SHP77 (cell line): ENCODE data around the gene ACOT4.
"Not testable (repeated sequence)": the region's sequence is repeated elsewhere in the genome, so short reads cannot be mapped to it uniquely, and the experiment has no call there.

Source experiments
- DNase-seq, 2 experiments: peaks; one replicate each; lab custom pipeline; 2025; lab: John Stamatoyannopoulos, UW

Gene ACOT4

GRCh38 chr14:73591690-73592449, at the start of gene ACOT4:
TSS of gene ACOT4 (plus strand) at chr14:73591873. CDS start at chr14:73591960, 87 bp downstream.
- no peak for DNase-seq

- DNase-seq = not testable (repeated sequence)
Measured at GRCh38 chr14:73542961-73543360, 48.7 kb upstream of the ACOT4 start.

DNA sequence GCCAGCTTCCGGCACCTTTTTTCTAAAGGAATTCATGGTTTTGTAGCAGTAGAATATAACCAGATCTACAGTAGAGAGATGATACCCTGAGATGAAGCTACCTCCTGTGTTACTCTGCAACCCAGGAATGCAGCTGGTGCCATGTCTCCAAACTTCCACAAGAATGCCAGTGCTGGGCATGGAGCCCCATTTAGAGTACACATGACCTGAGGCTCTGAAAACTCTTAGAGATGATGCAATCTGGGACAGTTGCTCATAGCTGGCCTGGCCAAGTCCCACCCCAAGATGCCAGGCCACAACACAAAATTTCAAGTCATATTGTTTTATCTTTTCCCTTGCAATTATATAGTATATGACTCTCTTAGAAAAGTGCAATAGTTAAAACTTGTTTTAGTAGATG, 46.3 kb upstream of the ACOT4 start:
- not testable (repeated sequence) for DNase-seq

DNA sequence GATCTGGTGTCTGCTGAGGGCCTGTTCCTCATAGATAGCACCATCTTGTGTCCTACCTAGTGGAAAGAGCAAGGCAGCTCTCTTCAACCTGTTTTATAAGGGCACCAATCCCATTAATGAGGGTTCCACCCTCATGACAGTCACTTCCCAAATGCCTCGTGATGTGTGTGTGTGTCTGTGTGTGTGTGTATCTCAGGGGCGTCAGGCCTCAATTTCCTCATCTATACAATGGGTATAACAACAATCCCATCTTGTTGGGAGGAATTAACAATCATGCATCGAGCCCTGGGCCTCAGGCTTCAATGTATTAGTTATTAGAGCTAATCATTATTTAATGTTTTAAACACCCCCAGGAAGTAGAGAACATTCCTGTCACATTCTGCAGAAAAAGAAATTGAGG, 42.6 kb upstream of the ACOT4 start:
- DNase-seq = not testable (repeated sequence)

GRCh38 chr14:73549889-73550524, 41.7 kb upstream of the ACOT4 start:
- not testable (repeated sequence) for DNase-seq

DNA sequence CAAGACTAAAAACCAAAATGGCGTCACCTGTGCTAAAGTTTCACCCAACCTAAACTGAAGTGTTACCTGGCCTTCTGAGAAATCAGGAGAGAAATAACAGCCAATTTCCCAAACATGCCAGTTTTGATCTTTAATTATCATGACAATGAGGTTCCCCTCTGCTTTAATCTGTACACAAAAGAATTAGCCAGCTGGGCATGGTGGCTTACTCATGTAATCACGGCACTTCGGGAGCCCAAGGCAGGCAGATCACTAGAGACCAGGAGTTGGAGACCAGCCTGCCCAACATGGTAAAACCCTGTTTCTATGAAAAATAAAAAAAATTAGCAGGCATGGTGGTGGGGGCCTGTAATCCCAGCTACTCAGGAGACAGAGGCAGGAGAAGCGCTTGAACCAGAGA, 37.8 kb upstream of the ACOT4 start:
- no peak for DNase-seq

GRCh38 chr14:73557201-73557600, 34.5 kb upstream of the ACOT4 start:
- not testable (repeated sequence) for DNase-seq

- DNase-seq = not testable (repeated sequence)
Measured at GRCh38 chr14:73558238-73558637, 33.4 kb upstream of the ACOT4 start.

- not testable (repeated sequence) for DNase-seq
Measured at GRCh38 chr14:73562256-73562655, 29.4 kb upstream of the ACOT4 start.

- DNase-seq = not testable (repeated sequence)
Measured at GRCh38 chr14:73562696-73563095, 29.0 kb upstream of the ACOT4 start.

GRCh38 chr14:73566431-73566830, 25.2 kb upstream of the ACOT4 start:
- DNase-seq = not testable (repeated sequence)

- DNase-seq = not testable (repeated sequence)
Measured at GRCh38 chr14:73566935-73567334, 24.7 kb upstream of the ACOT4 start.

- DNase-seq = no peak
Measured at GRCh38 chr14:73567358-73567757, 24.3 kb upstream of the ACOT4 start.

DNA sequence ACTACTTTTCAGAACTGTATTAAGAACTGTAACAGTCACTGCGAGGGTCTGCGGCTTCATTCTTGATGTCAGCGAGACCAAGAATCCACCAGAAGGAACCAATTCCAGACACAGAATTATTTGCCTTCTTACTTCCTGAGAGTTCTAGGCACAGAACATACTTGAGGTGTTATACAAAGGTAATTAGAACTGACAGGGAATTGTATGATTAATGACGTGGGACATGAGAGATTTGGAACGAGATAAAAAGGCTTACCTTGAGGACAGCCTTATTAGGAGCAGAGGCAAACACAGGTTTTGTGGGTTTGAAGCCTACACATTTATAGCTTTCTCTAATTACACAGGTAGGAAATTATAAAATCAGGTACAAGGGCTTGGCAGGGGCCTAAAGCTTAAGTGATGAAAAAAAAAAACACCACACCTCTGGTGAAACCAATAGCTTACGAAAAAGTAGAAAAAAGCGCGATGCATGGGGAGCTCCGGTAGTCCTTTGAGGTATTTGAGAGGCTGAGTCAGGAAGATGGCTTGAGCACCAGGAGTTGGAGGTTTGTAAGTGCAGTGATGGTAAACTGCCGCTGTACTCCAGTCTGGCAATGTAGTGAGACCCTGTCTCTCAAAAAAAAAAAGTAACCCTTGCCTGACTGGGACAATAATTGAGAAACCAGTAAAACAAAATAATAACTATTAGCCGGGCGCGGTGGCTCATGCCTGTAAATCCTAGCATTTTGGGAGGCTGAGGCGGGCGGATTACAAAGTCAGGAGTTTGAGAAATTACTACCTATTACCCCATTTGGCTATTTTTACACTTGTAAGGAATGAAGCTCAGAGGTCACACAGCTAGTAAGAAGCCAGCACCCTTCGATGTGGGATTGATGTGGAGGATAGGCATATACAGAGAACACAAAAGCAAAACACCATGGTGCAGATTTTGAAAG, 23.5 kb upstream of the ACOT4 start:
- DNase-seq = peak in 1 of 2 experiments; percentile 4

DNA sequence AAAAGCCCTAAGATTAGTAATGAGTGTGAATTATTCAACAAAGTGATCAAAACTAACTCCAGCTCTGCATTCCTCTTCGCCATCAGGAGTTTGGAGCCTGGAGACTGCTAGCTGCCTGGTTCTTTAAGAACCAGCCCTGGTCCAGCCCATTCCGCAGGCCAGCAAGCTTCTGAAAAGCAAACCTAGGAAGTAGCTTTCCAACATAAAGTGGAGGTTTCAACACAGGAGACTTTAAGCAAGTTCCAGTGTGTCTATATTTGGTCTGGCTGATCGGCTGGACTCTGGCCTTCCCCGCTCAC, 22.8 kb upstream of the ACOT4 start:
- not testable (repeated sequence) for DNase-seq

DNA sequence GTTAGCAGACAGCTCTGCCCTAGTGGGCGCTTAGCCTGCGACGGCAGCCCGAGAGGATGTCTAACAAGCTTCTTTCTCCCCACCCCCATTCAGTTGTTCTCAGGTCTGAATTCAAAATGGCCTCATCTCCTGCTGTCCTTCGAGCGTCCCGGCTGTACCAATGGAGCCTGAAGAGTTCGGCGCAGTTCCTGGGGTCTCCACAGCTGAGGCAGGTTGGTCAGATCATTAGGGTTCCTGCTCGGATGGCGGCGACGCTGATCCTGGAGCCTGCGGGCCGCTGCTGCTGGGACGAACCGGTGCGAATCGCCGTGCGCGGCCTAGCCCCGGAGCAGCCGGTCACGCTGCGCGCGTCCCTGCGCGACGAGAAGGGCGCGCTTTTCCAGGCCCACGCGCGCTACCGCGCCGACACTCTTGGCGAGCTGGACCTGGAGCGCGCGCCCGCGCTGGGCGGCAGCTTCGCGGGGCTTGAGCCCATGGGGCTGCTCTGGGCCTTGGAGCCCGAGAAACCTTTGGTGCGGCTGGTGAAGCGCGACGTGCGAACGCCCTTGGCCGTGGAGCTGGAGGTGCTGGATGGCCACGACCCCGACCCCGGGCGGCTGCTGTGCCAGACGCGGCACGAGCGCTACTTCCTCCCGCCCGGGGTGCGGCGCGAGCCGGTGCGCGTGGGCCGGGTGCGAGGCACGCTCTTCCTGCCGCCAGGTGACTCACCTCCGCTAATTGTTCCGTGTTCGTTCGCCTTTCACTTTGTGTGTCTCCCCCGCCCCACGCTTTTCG, 22.3 kb upstream of the ACOT4 start, which contains the start of gene ACOT2:
Gene ACOT2, plus strand, starts transcription at position 29 of the 774 bp plus-strand sequence. Its CDS starts 28 bp downstream, at position 57.
- peak; percentile 81 to 85 for DNase-seq

DNA sequence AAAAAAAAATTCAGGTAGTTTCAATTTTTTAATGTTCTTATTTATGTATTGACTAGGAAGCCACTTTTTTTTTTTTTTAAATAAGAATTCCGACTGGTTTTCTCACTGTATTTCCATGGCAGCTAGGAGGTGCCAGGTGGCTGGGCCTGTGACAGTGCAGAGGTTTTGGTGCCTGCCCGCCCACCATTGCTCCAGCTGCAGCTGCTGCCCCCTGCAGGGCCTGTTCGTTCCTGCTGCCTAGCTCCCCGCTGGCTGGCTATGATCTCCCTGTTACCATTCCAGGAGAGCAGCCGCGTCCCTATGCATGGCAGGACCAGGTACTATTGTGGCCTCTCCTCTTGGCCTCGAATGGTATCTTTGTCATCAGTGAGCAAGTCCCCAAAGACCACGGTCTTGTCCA, 20.8 kb upstream of the ACOT4 start:
- DNase-seq = peak; percentile 3 to 25

GRCh38 chr14:73573034-73573433, 18.6 kb upstream of the ACOT4 start:
- not testable (repeated sequence) for DNase-seq

- DNase-seq = not testable (repeated sequence)
Measured at GRCh38 chr14:73573740-73574139, 17.9 kb upstream of the ACOT4 start.

GRCh38 chr14:73574251-73574650, 17.4 kb upstream of the ACOT4 start:
- DNase-seq = not testable (repeated sequence)

DNA sequence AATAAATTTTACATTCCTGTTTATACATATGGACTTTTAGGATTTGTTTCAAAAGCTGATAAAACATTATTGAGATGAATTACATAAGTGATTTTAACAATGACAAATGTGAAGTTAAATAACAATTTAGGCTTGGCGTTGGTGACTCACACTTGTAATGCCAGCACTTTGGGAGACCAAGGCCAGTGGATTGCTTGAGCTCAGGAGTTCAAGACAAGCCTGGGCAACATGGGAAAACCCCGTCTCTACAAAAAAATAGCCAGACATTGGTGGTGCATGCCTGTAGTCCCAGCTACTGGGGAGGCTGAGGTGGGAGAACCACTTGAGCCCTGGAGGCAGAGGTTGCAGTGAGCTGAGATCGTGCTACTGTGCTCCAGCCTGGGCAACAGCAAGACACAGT, 15.3 kb upstream of the ACOT4 start:
- no peak for DNase-seq
